Measurements from ENCODE around the gene TMEM255A. TPM values are rescaled to one million over a fixed set of nuclear protein-coding genes. Genes with fewer than 3 reads are reported as not detected.

The TMEM255A gene
- total RNA-seq, 4 donors from 2014 or later, result 0.13 to 4.0 (median 1.7) TPM

GRCh38 chrX:120315776-120316175 lies 4.5 kb upstream of the TMEM255A start:
- H3K4me1 ChIP-seq, result peaks cover 0 to 7% (median 4%) of the 10 kb centered on the region in 3 donors
- intact Hi-C loops (cut with DNase I), result no loop called here
- H3K36me3 ChIP-seq, result no peaks in the 10 kb centered on the region
- peaks cover 0 to 6% (median 0%) of the 10 kb centered on the region in 4 donors for H3K27me3 ChIP-seq
- TF ChIP-seq, protein P1, sequence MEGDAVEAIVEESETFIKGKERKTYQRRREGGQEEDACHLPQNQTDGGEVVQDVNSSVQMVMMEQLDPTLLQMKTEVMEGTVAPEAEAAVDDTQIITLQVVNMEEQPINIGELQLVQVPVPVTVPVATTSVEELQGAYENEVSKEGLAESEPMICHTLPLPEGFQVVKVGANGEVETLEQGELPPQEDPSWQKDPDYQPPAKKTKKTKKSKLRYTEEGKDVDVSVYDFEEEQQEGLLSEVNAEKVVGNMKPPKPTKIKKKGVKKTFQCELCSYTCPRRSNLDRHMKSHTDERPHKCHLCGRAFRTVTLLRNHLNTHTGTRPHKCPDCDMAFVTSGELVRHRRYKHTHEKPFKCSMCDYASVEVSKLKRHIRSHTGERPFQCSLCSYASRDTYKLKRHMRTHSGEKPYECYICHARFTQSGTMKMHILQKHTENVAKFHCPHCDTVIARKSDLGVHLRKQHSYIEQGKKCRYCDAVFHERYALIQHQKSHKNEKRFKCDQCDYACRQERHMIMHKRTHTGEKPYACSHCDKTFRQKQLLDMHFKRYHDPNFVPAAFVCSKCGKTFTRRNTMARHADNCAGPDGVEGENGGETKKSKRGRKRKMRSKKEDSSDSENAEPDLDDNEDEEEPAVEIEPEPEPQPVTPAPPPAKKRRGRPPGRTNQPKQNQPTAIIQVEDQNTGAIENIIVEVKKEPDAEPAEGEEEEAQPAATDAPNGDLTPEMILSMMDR (IDR thresholded peaks at IDR 0.05), result no peak
- no peak for TF ChIP-seq POLR2A (IDR thresholded peaks at IDR 0.05)
- 19 to 44% methylated on average over 2 to 4 of the region's 4 CpGs for WGBS, 2 donors
- DNase-seq, result no peak
- H3K9me3 ChIP-seq, result no peaks in the 10 kb centered on the region
- H3K27ac ChIP-seq, result no peak overlapping the region
- H3K4me3 ChIP-seq, result no peak overlapping the region

GRCh38 chrX:120311727-120312063 lies 434 bp upstream of the TMEM255A start:
- no peak for DNase-seq
- H3K4me1 ChIP-seq, result peaks cover 0 to 27% (median 8%) of the 10 kb centered on the region in 3 donors
- TF ChIP-seq, protein P1 (IDR thresholded peaks at IDR 0.05), result no peak
- no peak for TF ChIP-seq POLR2A (IDR thresholded peaks at IDR 0.05)
- intact Hi-C loops (cut with DNase I), result no loop called here
- H3K27me3 ChIP-seq, result peaks cover 0 to 30% (median 0%) of the 10 kb centered on the region in 4 donors
- no peaks in the 10 kb centered on the region for H3K9me3 ChIP-seq
- no peak overlapping the region for H3K27ac ChIP-seq
- no peak overlapping the region for H3K4me3 ChIP-seq
- H3K36me3 ChIP-seq, result no peaks in the 10 kb centered on the region
- 51% methylated on average over 4 of the region's 4 CpGs; no CpG with 5 or more reads in 1 of the 2 donors for WGBS, 2 donors

GRCh38 chrX:120309873-120310705 lies 1.2 kb downstream of the TMEM255A start:
- intact Hi-C loops (cut with DNase I), result no loop called here
- Histone ChIP-seq H3K4me3 (peak overlapping the region; percentile 29 to 65 (median 41)), H3K27ac (no peak overlapping the region), H3K27me3 (peaks cover 0 to 30% (median 0%) of the 10 kb centered on the region in 4 donors), H3K4me1 (peaks cover 0 to 27% (median 8%) of the 10 kb centered on the region in 3 donors), H3K36me3 (no peaks in the 10 kb centered on the region), H3K9me3 (no peaks in the 10 kb centered on the region)
- no peak for DNase-seq
- 0 to 60% methylated on average over 5 to 25 of the region's 32 CpGs for WGBS, 2 donors
- TF ChIP-seq POLR2A (IDR thresholded peaks at IDR 0.05), result no peak
- TF ChIP-seq, protein P1 (IDR thresholded peaks at IDR 0.05), result no peak

DNA sequence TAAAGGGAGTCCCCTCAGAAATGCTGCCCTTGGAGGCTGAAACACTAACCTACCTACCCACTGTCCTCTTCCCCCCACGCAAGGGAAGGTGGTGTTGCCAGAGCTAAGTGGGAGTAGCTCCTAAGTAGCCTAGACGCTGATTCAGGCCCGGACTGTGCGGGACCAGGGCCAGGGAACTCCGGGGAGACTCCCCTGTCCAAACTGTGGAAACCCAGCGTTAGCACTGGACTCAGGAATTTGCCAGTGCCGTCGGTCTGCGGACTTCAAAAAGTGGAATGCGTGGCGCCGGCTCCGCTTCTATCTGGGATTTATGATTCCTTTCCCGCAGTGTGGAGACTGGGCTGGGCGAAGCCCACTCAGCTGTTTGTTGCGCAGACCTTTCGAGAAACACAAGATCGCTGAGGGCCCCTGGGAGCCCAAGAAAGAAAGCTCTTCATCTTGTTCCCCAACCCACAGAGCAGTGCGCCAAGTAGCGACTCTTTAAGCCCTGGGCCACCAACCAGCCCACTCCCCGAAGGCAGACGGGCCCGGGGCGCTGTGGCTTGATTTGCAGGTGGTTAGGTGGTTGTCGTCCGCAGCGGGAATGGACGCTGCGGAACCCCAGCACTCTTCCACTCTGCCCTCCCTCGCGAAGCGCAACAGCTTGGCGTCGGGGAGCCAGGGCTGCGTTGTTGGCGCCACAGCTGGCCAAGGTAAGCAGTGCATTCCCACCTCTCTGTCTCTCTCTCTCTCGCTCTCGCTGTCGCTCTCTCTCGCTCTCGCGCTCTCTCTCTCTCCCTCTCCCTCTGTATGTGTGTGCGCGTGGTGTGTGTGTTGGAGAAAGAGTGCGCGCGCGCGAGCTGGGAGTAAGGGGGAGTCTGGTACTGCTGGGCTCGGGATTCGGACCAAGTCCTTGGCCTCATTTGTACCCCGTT lies 2.0 kb downstream of the TMEM255A start:
- Histone ChIP-seq H3K27ac (no peak overlapping the region), H3K9me3 (no peaks in the 10 kb centered on the region), H3K27me3 (peaks cover 0 to 30% (median 0%) of the 10 kb centered on the region in 4 donors), H3K36me3 (no peaks in the 10 kb centered on the region), H3K4me1 (peaks cover 0 to 27% (median 8%) of the 10 kb centered on the region in 3 donors), H3K4me3 (peak overlapping the region; percentile 29 to 65 (median 41))
- no peak for TF ChIP-seq POLR2A (IDR thresholded peaks at IDR 0.05)
- TF ChIP-seq, protein P1 (IDR thresholded peaks at IDR 0.05), result peak in 4 of 6 experiments; percentile 21 to 57 (median 42)
- DNase-seq, result peak; percentile 13
- WGBS, 2 donors, result 0 to 29% methylated on average over 6 to 27 of the region's 52 CpGs
- intact Hi-C loops (cut with DNase I), result no loop called here
